ENCODE measurements around the gene PAFAH1B1. TPM values are rescaled to one million over a fixed set of nuclear protein-coding genes. Genes with fewer than 3 reads are reported as not detected.
A peak's percentile ranks its signal among the peaks of the same experiment; 100 is the strongest.

The PAFAH1B1 gene
- total and polyA plus RNA-seq, 2 donors (not counting 3 experiments of a cell fraction or from before 2014, with no cell fraction given): 46.5 to 158 TPM

DNA sequence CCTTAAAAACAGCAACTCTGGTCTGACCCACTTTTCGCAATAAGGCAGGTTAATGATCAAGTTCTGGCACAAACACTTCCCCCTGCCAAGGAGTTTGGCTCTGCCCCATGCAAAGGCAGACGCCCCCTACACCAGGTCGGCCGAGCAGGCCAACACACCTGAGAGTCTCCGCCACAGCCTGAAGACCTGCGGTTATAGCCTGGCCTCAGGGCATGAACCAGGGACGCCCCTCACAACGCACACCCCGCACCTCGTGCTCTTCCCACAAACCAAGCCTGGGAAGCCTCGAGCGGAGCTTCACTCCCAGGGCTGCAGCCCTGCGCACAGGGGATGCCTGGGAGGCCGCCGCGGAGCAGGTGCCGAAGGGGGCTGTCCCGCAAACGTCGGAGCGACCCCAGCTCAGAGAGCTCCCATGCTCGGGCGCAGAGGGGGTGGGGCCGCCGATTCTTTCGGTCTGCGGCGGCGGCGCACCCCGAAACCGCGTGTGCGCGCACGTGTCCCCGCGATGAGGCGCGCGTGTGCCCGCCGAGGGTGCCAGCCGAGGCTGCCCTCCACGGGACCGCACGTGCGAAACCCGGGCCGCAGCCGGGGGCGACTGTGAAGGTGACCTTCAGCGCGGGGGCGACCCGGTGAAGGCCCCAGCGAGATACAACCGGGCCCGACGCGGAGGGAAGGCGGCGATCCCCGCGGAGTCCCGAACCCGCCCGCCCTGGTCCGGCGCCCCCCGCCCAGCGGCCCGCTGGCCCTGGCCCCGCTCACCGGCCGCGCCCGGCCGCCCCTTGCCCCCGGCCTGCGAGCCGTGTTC lies 117.6 kb downstream of the PAFAH1B1 start:
- CTCF ChIA-PET: interaction anchor here (2.0 kb wide), 1 partner anchor 10 kb away, joined by 6 read pairs; no protein-coding TSS in a partner anchor
- FAIRE-seq (no peak), DNase-seq (ENCODE audit: low read depth, low spot score) (peak; percentile 19)
- intact Hi-C loops (cut with micrococcal nuclease): no loop called here
- H3K9me3 ChIP-seq (replicated peaks; ENCODE audit: control insufficient read depth, insufficient read depth, low read length): no peaks in the 10 kb centered on the region
- no peaks in the 10 kb centered on the region for H3K9me1 ChIP-seq (replicated peaks; ENCODE audit: control insufficient read depth, extremely low read depth, insufficient read depth, low read length)
- H3K27ac ChIP-seq (ENCODE audit: insufficient read depth, low read depth, low read length): peak overlapping the region; percentile 12
- H4K20me1 ChIP-seq (replicated peaks; ENCODE audit: control insufficient read depth, extremely low read depth, insufficient read depth, low read length): no peaks in the 10 kb centered on the region
- peak overlapping the region; percentile 64 to 80 (median 70) for H3K4me3 ChIP-seq (replicated peaks in 1 of 3; ENCODE audit: insufficient read depth in 1 of 3, low read depth in 1 of 3, low read length in 3 of 3)
- H3K9ac ChIP-seq (replicated peaks; ENCODE audit: extremely low read depth, insufficient read depth, low read length): peak overlapping the region; percentile 58
- BruUV-seq (replicated peaks): no TSS peak
- H3K4me1 ChIP-seq (ENCODE audit: control insufficient read depth, extremely low read depth, insufficient read depth, low read length): peaks cover 19% of the 10 kb centered on the region
- POLR2A ChIA-PET: no interaction called here
- H3K27me3 ChIP-seq (ENCODE audit: control insufficient read depth in 2 of 2, insufficient read depth in 2 of 2, low read length in 2 of 2): no peaks in the 10 kb centered on the region
- H3K36me3 ChIP-seq (ENCODE audit: control insufficient read depth in 2 of 2, extremely low read depth in 1 of 2, insufficient read depth in 2 of 2, low read length in 2 of 2): no peaks in the 10 kb centered on the region
- H3K79me2 ChIP-seq (ENCODE audit: control insufficient read depth, insufficient read depth, low read length): peaks cover 53% of the 10 kb centered on the region
- H3K4me2 ChIP-seq (ENCODE audit: insufficient read depth, low read length): peak overlapping the region; percentile 71
- H2AFZ ChIP-seq (ENCODE audit: low read depth, low read length): peak overlapping the region; percentile 29
- TF ChIP-seq, protein P1, sequence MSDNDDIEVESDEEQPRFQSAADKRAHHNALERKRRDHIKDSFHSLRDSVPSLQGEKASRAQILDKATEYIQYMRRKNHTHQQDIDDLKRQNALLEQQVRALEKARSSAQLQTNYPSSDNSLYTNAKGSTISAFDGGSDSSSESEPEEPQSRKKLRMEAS (IDR thresholded peaks at IDR 0.05; ENCODE audit: insufficient read depth, insufficient read length): peak; percentile 45
- TF ChIP-seq, protein P2, sequence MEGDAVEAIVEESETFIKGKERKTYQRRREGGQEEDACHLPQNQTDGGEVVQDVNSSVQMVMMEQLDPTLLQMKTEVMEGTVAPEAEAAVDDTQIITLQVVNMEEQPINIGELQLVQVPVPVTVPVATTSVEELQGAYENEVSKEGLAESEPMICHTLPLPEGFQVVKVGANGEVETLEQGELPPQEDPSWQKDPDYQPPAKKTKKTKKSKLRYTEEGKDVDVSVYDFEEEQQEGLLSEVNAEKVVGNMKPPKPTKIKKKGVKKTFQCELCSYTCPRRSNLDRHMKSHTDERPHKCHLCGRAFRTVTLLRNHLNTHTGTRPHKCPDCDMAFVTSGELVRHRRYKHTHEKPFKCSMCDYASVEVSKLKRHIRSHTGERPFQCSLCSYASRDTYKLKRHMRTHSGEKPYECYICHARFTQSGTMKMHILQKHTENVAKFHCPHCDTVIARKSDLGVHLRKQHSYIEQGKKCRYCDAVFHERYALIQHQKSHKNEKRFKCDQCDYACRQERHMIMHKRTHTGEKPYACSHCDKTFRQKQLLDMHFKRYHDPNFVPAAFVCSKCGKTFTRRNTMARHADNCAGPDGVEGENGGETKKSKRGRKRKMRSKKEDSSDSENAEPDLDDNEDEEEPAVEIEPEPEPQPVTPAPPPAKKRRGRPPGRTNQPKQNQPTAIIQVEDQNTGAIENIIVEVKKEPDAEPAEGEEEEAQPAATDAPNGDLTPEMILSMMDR (IDR thresholded peaks at IDR 0.05; ENCODE audit: extremely low read depth in 1 of 2, insufficient read depth in 1 of 2, low read depth in 1 of 2, low read length in 2 of 2): no peak
- dilution Hi-C loops (cut with MboI; ENCODE audit: extremely low pct_ligation_motif_present, low sequenced_read_pairs): no loop called here
